Lower leg skin (tissue), 4 donors: Measurements from ENCODE around the gene CDC14A. TPM values are rescaled to one million over a fixed set of nuclear protein-coding genes. Genes with fewer than 3 reads are reported as not detected.

Source experiments
- DNase-seq, 2 donors: peaks; one replicate each; pipeline ENCODE4 v3.0.0-alpha.2; 2019; ENCODE audit warnings: low spot score in 2 of 2
- H3K4me3 ChIP-seq: fragments of 200-600 bp; sonication (generic); 2 replicates; pipeline ENCODE4 v1.5.1; 2017; ENCODE audit warnings: mild to moderate bottlenecking, low read depth; ENCODE audit not compliant: poor library complexity, severe bottlenecking
- CTCF ChIP-seq, 3 donors: fragments of 450-650 bp; IDR thresholded peaks; one replicate each; pipeline ENCODE4 v1.5.1; 2016; ENCODE audit warnings: antibody characterized with exemption in 3 of 3, mild to moderate bottlenecking in 3 of 3, moderate library complexity in 2 of 3
- POLR2A ChIP-seq, 2 donors: fragments of 450-650 bp; IDR thresholded peaks; one replicate each; pipeline ENCODE4 v1.6.1; 2016 to 2017; ENCODE audit warnings: antibody characterized with exemption in 2 of 2, mild to moderate bottlenecking in 1 of 2, moderate library complexity in 1 of 2
- WGBS, 2 donors: methylation state at CpG; one replicate each; pipeline ENCODE4 v1.1.5; 2018; 5-methylcytosine and 5-hydroxymethylcytosine counted together
- intact Hi-C: fragments of 100-400 bp; cut with DNase I; formaldehyde crosslinking; loops from one replicate; pipeline ENCODE4 v1.15.0; 2023; ENCODE audit warnings: low total_unique reads
- total RNA-seq, 4 donors: library from RNA; depleted of rRNA; stranded (reverse); fragments of >200 nt; gene quantifications; one replicate each; pipeline ENCODE4 v1.1.0, GENCODE V29; 2016

Gene CDC14A
- total RNA-seq, 4 donors from 2014 or later, result 13.5 to 15.4 (median 14.4) TPM

- DNase-seq, result no peak
Observed at GRCh38 chr1:100445565-100445964, 93.3 kb downstream of the CDC14A start.

GRCh38 chr1:100448366-100448765 lies 96.1 kb downstream of the CDC14A start:
- TF ChIP-seq CTCF (IDR thresholded peaks at IDR 0.05) (no peak), POLR2A (IDR thresholded peaks at IDR 0.05) (no peak)

More at GRCh38 chr1:100445565-100445964, 93.3 kb downstream of the CDC14A start:
- no peak for TF ChIP-seq POLR2A (IDR thresholded peaks at IDR 0.05)
- TF ChIP-seq CTCF (IDR thresholded peaks at IDR 0.05), result no peak
- intact Hi-C loops, result no loop called here
- H3K4me3 ChIP-seq, result no peak overlapping the region

GRCh38 chr1:100449477-100449876 lies 97.2 kb downstream of the CDC14A start:
- TF ChIP-seq POLR2A (IDR thresholded peaks at IDR 0.05) (no peak), CTCF (IDR thresholded peaks at IDR 0.05) (no peak)
- H3K4me3 ChIP-seq, result no peak overlapping the region
- DNase-seq, result no peak
- intact Hi-C loops, result no loop called here
- WGBS, 2 donors, result 83 to 94% methylated on average over 4 of the region's 4 CpGs

More at GRCh38 chr1:100448366-100448765, 96.1 kb downstream of the CDC14A start:
- H3K4me3 ChIP-seq, result no peak overlapping the region
- 93 to 96% methylated on average over 1 of the region's 1 CpG for WGBS, 2 donors
- intact Hi-C loops, result no loop called here
- DNase-seq, result no peak

GRCh38 chr1:100452641-100453040 lies 100.3 kb downstream of the CDC14A start:
- DNase-seq, result no peak
- H3K4me3 ChIP-seq, result no peak overlapping the region
- intact Hi-C loops, result no loop called here
- WGBS, 2 donors, result 63 to 71% methylated on average over 1 of the region's 1 CpG
- TF ChIP-seq CTCF (IDR thresholded peaks at IDR 0.05) (no peak), POLR2A (IDR thresholded peaks at IDR 0.05) (no peak)

- no peak for TF ChIP-seq POLR2A (IDR thresholded peaks at IDR 0.05)
- TF ChIP-seq CTCF (IDR thresholded peaks at IDR 0.05), result no peak
- no peak overlapping the region for H3K4me3 ChIP-seq
- no peak for DNase-seq
- intact Hi-C loops, result no loop called here
Observed at GRCh38 chr1:100455478-100456072, 103.3 kb downstream of the CDC14A start.

- 85 to 92% methylated on average over 2 of the region's 2 CpGs for WGBS, 2 donors
- H3K4me3 ChIP-seq, result no peak overlapping the region
- intact Hi-C loops, result no loop called here
- no peak for TF ChIP-seq POLR2A (IDR thresholded peaks at IDR 0.05)
- TF ChIP-seq CTCF (IDR thresholded peaks at IDR 0.05), result no peak
- DNase-seq, result no peak
Observed at GRCh38 chr1:100456880-100457279, 104.6 kb downstream of the CDC14A start.
